ENCODE measurements around the gene UTS2. TPM values are rescaled to one million over a fixed set of nuclear protein-coding genes. Genes with fewer than 3 reads are reported as not detected.

The UTS2 gene
- total and polyA plus RNA-seq, 2 of the 4 experiments (the other 2 are of a cell fraction), result not detected

DNA sequence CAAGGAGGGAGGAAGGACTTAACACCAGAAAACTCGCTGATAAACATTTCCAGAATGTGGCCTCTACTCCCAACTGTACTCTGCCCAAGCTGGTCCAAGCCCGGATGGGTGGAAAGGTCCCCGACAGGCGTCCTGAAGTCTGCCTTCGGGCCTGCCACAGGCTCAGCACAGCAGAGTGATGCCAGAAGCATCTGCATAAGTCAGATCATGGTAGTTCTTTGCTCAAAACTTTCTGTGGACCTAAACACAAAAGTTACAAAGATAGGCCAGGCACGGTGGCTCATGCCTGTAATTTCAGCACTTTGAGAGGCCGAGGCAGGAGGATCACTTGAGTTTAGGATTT lies 790 bp upstream of the UTS2 start:
- H4K91ac ChIP-seq (ENCODE audit: insufficient read depth, low read depth, low read length), result no peak overlapping the region
- TF ChIP-seq CHD1 (IDR thresholded peaks at IDR 0.05; ENCODE audit: low read depth, low read length), result no peak
- in situ Hi-C loops (cut with MboI; ENCODE audit: low sequenced_read_pairs), result no loop called here
- DNase-seq (no peak), ATAC-seq (ENCODE audit: low read depth) (no peak)
- no peak overlapping the region for H3K27ac ChIP-seq (ENCODE audit: insufficient read depth, low read length)
- H3K18ac ChIP-seq (ENCODE audit: low read depth, low read length), result no peak overlapping the region
- 0 out of 2 replicates have a peak, but pooled peaks cover 3% of the 10 kb centered on the region for H3K9me1 ChIP-seq (ENCODE audit: insufficient read depth, low read length)
- H3K36me3 ChIP-seq (ENCODE audit: control insufficient read depth, insufficient read depth, low read length), result no peaks in the 10 kb centered on the region
- H4K20me1 ChIP-seq (ENCODE audit: insufficient read depth, low read length), result no peaks in the 10 kb centered on the region
- dilution Hi-C loops (cut with HindIII; ENCODE audit: low sequenced_read_pairs, unreplicated experiment), result no loop called here
- H4K8ac ChIP-seq (ENCODE audit: low read depth in 2 of 2, low read length in 2 of 2), result no peak overlapping the region
- H2BK15ac ChIP-seq (ENCODE audit: low read depth, low read length), result no peak overlapping the region
- intact Hi-C loops (cut with micrococcal nuclease), result no loop called here
- peaks cover 2% of the 10 kb centered on the region; the same call in 1 of the 2 replicates for H3K27me3 ChIP-seq (ENCODE audit: control insufficient read depth, insufficient read depth, low read length)
- H2BK20ac ChIP-seq (ENCODE audit: low read depth, low read length), result no peak overlapping the region
- H2AK9ac ChIP-seq (replicated peaks; ENCODE audit: low read depth, low read length, poor library complexity), result no peak overlapping the region
- H3K9me3 ChIP-seq (ENCODE audit: control insufficient read depth, insufficient read depth, low read length), result no peaks in the 10 kb centered on the region
- H3K4me2 ChIP-seq (ENCODE audit: low read depth, low read length), result no peak overlapping the region
- H2AFZ ChIP-seq (replicated peaks; ENCODE audit: low read length, poor library complexity), result no peak overlapping the region
- no peak overlapping the region for H3K9ac ChIP-seq (ENCODE audit: low read depth, low read length)
- no peak overlapping the region for H3K56ac ChIP-seq (ENCODE audit: extremely low read depth, insufficient read depth, low read length)
- H2AK5ac ChIP-seq (ENCODE audit: low read depth, low read length), result no peak overlapping the region
- CTCF ChIA-PET, result no interaction called here
- H3K14ac ChIP-seq (replicated peaks; ENCODE audit: low read depth, low read length), result no peak overlapping the region
- no peak overlapping the region for H2BK120ac ChIP-seq (ENCODE audit: low read depth, low read length)
- POLR2A ChIA-PET (ENCODE audit: unreplicated experiment), result no interaction called here
- no peaks in the 10 kb centered on the region for H3K4me1 ChIP-seq (ENCODE audit: control insufficient read depth, insufficient read depth, low read length)
- no peak overlapping the region for H3K4me3 ChIP-seq (ENCODE audit: insufficient read depth, low read depth, low read length)
- H3K4ac ChIP-seq (ENCODE audit: low read depth, low read length), result no peak overlapping the region
- no peak overlapping the region for H4K5ac ChIP-seq (ENCODE audit: low read depth, low read length)
- no peaks in the 10 kb centered on the region for H3K79me1 ChIP-seq (ENCODE audit: low read depth in 1 of 2, low read length in 2 of 2)
- 86% methylated on average over 2 of the region's 7 CpGs; no CpG with 5 or more reads in 1 of the 2 experiments for WGBS, 2 experiments (ENCODE audit: extremely low coverage in 2 of 2, insufficient read length in 1 of 2)
- BruUV-seq (replicated peaks), result no TSS peak
- H3K23ac ChIP-seq (ENCODE audit: low read depth, low read length), result no peak overlapping the region
- no peak overlapping the region for H2BK5ac ChIP-seq (ENCODE audit: low read depth, low read length, poor library complexity, severe bottlenecking)
